Medulla oblongata (tissue), 1 donor: ENCODE results near the gene TJP2.

ENCODE experiments used
- DNase-seq: peaks from one replicate; pipeline ENCODE4 v3.0.0-alpha.2; 2015; ENCODE audit errors: extremely low spot score

The TJP2 gene

GRCh38 chr9:69173891-69174615 is at the start of gene TJP2:
TJP2 (plus strand) TSS chr9:69174277; CDS start chr9:69174373, 96 bp downstream.
- peak; percentile 75 for DNase-seq

GRCh38 chr9:69130456-69131441 is 43.3 kb upstream of the TJP2 start:
- peak; percentile 48 for DNase-seq

- DNase-seq = peak; percentile 19
Measured at GRCh38 chr9:69131682-69132081, 42.4 kb upstream of the TJP2 start.

GRCh38 chr9:69132361-69132760 is 41.7 kb upstream of the TJP2 start:
- no peak for DNase-seq

GRCh38 chr9:69134412-69134811 is 39.7 kb upstream of the TJP2 start:
- peak; percentile 1 for DNase-seq

GRCh38 chr9:69136185-69136584 is 37.9 kb upstream of the TJP2 start:
- peak; percentile 0 for DNase-seq

- DNase-seq = peak; percentile 1
Measured at GRCh38 chr9:69136779-69137178, 37.3 kb upstream of the TJP2 start.

GRCh38 chr9:69137311-69137710 is 36.8 kb upstream of the TJP2 start:
- peak; percentile 0 for DNase-seq

- no peak for DNase-seq
Measured at GRCh38 chr9:69139596-69139995, 34.5 kb upstream of the TJP2 start.

GRCh38 chr9:69140123-69140735 is 33.8 kb upstream of the TJP2 start:
- no peak for DNase-seq

GRCh38 chr9:69141851-69142250 is 32.2 kb upstream of the TJP2 start:
- DNase-seq = no peak

GRCh38 chr9:69143291-69143690 is 30.8 kb upstream of the TJP2 start:
- DNase-seq = no peak

- no peak for DNase-seq
Measured at GRCh38 chr9:69145144-69145715, 28.8 kb upstream of the TJP2 start.

- no peak for DNase-seq
Measured at GRCh38 chr9:69147041-69147834, 26.8 kb upstream of the TJP2 start.

- DNase-seq = peak; percentile 71
Measured at GRCh38 chr9:69149321-69149807, 24.7 kb upstream of the TJP2 start.

- DNase-seq = no peak
Measured at GRCh38 chr9:69151506-69151905, 22.6 kb upstream of the TJP2 start.

GRCh38 chr9:69153707-69154521 is 20.2 kb upstream of the TJP2 start:
- DNase-seq = no peak

GRCh38 chr9:69155341-69156030 is 18.6 kb upstream of the TJP2 start:
- no peak for DNase-seq

GRCh38 chr9:69157751-69158466 is 16.2 kb upstream of the TJP2 start:
- no peak for DNase-seq
